OCI-LY7 (cell line): ENCODE data around the gene PIK3AP1.

Experiments used
- EZH2phosphoT487 ChIP-seq: fragments of 200-600 bp; sonication (generic); IDR thresholded peaks from 2 replicates; pipeline ENCODE4 v1.6.1; 2018; ENCODE audit warnings: low read depth, borderline replicate concordance, mild to moderate bottlenecking, mixed run types, antibody characterized with exemption, low read length, moderate library complexity, mixed read lengths
- TF ChIP-seq, protein P1 (sequence below): fragments of 200-600 bp; sonication (generic); conservative IDR thresholded peaks from 2 replicates; pipeline ENCODE4 v1.5.1; 2014; ENCODE audit warnings: mild to moderate bottlenecking, antibody characterized with exemption, low read length, moderate library complexity, mixed read lengths

DNA sequence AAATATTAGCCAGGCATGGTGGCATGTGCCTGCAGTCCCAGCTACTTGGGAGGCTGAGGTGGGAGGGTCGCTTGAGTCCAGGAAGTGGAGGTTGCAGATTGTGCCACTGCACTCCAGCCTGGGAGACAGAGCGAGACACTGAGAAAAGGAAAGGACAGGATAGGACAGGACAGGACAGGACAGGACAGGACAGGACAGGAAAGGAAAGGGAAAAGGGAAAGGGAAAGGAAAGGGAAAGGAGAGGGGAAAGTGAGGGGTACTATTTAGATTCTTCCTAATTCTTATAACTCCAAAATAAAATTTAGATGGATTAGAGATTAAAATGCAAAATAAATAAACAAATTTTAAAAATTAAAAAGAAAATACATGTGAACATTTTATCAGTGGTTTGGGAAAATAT is 58.7 kb downstream of the PIK3AP1 start:
- TF ChIP-seq, protein P1, sequence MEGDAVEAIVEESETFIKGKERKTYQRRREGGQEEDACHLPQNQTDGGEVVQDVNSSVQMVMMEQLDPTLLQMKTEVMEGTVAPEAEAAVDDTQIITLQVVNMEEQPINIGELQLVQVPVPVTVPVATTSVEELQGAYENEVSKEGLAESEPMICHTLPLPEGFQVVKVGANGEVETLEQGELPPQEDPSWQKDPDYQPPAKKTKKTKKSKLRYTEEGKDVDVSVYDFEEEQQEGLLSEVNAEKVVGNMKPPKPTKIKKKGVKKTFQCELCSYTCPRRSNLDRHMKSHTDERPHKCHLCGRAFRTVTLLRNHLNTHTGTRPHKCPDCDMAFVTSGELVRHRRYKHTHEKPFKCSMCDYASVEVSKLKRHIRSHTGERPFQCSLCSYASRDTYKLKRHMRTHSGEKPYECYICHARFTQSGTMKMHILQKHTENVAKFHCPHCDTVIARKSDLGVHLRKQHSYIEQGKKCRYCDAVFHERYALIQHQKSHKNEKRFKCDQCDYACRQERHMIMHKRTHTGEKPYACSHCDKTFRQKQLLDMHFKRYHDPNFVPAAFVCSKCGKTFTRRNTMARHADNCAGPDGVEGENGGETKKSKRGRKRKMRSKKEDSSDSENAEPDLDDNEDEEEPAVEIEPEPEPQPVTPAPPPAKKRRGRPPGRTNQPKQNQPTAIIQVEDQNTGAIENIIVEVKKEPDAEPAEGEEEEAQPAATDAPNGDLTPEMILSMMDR = no peak
- no peak for TF ChIP-seq EZH2phosphoT487
